ENCODE data around the gene TFDP1.
A peak's percentile ranks its signal among the peaks of the same experiment; 100 is the strongest.

Gene TFDP1

DNA sequence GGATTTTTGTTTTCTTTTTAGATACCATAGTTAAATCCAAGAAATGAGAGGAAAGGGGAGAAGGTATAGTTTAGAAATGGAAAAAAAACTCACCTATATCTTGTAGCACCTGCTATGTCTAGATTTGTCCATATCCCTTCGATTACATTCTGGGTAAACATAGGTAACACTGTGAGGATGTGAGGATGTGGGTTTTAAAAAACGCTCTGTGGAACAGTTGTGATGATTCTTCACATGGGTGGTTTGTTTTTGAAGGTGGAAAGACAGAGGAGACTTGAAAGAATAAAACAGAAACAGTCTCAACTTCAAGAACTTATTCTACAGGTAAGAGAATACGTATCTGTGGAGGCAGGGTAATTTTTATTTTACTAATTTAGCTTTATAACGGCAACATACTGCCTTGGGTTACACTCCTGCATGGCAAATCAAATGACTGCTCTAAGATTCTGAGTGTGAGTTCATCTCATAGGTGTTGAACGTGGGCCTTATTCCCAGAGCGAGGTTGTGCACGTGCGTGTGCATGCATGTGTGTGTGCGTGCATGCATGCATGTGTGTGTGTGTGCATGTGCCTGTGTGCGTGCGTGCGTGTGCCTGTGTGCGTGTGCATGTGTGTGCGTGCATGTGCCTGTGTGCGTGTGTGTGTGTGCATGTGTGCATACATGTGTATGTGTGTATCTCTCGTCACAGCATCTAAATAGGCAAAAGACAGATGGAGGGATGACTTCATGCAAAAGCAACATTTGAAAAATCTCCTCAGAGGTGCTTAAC is 49.9 kb downstream of the TFDP1 start:
- no peak for DNase-seq (ENCODE audit: low spot score)

DNA sequence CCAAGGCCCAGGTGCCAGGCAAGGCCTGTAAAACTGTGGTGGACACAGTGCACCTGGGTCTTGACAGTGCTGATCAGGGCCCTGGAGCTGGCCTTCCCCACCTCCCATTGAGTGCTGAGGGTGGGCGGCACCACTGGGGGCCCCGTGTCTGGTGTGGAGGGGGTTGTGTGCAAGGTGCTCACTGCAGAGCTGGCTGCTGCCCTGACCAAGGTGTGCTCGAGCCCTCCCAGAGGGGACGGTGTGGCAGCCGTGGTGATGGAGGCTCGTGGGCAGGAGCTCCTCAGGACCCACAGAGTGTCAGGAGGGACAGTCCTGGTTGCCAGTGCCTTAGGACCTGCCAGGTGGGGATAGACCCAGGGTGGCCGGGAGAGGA is 50.5 kb downstream of the TFDP1 start:
- no peak for DNase-seq (ENCODE audit: low spot score)

DNA sequence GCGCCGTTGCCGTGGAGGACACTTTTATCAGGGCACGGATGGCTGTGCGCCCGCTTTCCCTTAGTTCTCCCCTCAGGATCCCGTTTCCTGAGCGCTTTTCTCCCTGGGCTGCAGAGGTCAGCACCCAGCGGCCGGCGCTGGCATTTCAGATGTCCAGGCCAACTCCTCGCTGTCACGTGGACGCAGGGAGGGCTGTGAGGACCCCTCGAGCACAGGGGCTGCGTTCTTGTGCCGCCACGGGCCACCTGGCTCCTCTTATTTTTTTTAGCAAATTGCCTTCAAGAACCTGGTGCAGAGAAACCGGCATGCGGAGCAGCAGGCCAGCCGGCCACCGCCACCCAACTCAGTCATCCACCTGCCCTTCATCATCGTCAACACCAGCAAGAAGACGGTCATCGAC is 51.2 kb downstream of the TFDP1 start:
- no peak for DNase-seq (ENCODE audit: low spot score)

DNA sequence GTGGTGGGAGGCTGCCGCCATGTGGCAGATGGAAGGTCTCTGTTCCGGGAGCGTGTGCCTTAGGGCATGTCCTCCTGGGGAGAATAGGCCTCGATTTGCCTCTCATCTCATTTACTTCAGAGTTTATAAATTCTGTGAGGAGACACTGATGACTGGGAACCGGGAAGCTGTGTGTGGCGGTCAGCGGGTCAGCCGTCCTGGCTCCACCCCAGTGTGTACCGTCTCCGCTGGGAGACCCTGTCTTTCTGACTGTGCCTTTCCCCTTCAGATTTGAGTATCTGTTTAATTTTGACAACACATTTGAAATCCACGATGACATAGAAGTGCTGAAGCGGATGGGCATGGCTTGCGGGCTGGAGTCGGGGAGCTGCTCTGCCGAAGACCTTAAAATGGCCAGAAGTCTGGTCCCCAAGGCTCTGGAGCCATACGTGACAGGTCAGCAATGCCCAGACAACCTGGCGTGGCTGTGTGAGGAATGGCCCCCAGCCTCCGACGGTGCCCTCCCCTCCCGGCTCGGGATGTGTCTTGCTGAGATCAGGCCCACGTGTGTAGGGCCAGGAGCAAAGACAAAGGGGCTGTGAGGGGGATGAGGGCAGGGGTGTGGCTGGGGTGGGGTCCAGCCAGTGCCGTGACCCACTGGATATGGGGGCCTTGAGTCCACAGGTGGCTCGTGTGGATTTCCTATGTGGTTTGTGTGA is 51.9 kb downstream of the TFDP1 start:
- no peak for DNase-seq (ENCODE audit: low spot score)

DNA sequence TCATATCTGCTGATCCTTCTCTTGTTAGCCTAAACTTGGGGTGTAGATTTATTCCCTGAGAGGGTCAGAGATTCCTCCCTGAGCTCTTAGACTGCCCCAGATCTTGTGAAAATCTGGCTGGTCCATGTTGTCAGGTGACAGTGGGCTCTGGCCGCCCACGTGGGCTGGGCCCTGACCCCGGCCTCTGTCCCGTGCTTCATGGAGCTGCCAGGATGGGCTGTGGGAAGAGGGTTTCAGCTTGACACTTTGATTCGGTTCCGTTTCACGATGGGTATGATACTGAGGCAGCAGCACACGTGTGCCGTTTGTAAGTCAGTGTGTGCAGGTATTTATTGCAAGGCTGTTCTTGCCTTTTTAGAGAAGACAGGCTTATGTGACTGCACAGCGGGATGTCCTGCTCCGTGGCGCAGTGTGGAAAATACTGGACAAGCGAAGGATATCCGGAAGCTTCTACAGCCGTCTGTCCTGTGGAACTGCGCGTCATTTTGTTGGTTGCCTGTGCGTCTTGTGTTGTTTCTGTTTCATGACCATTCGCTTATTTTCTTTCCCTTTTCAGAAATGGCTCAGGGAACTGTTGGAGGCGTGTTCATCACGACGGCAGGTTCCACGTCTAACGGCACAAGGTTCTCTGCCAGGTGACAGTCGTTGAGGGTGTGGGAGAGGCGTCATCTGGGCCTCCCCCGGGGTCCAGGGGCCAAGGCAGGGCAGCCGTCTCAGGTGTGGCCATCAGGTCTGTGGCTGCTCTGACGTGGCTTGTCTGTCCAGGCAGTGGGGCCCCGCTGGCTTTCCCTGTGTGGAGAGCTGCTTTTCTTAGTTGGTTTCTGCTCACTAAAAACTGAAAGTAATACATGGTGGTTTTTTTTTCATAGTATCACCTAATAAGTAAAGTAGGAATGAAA is 53.0 kb downstream of the TFDP1 start:
- DNase-seq (ENCODE audit: low spot score), result no peak

DNA sequence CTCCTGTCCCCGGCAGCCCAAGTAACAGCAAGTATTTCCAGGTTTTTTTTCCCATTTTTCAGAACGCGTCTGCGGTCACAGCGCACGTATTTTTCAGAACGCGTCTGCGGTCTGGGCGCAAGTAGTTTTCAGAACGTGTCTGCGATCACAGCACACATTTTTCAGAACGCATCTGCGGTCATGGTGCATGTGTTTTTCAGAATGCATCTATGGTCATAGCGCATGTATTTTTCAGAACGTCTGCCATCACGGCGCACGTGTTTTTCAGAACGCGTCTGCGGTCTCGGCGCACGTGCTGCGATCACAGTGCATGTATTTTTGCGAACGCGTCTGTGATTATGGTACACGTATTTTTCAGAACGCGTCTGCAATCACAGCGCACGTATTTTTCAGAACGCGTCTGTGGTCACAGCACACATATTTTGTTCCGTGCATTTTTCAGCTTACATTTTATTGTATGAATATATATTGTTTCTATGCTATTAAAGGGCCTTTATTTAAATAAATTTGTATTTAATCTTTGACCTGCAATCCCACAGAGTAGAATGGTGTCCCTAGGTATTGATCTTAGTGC is 53.7 kb downstream of the TFDP1 start:
- no peak for DNase-seq (ENCODE audit: low spot score)

DNA sequence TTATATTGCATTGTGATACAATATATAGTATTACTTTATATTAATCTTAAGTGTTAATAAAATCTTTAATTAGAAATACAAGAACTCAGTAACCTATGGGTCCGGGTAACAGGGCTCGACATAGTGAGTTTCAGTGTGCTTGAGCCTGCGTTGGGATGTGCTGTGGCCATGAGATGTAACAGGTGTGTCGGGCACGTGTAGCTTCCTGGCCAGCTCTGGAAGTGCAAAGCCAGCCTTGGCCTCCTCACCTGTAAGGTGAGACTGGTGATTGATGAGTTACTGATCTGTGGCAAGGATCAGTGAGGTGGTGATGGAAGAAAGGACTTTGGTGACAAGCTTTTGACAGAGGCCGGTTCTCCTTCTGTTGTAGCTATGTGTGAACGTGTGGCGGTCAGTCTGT is 54.3 kb downstream of the TFDP1 start:
- DNase-seq (ENCODE audit: low spot score), result no peak

DNA sequence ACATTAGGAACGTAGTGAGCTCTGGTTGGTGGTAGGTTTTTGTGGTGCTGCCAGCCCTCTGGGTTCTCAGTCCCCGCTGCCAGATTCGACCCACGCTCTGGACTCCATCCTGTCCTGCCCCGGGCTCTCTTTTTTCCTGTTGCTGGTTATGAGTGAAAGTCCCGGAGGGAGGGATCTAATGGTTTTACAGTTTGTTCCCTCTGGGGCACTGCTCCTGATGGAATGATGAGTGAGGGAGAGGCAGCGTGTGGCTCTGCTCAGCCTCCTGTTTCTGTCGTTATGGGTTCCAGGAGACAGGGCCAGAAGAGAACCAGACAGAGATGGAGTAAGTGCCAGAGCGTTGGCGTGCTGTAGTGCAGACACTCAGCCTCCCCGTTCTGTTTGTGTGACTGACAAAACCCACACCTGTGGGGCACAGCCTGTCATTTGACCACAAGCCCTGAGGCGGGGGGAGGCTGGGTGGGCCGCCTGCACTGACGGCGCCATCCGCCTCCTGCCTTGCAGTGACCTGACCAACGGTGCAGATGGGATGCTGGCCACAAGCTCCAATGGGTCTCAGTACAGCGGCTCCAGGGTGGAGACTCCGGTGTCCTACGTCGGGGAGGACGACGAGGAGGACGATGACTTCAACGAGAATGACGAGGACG is 55.2 kb downstream of the TFDP1 start:
- no peak for DNase-seq (ENCODE audit: low spot score)

DNA sequence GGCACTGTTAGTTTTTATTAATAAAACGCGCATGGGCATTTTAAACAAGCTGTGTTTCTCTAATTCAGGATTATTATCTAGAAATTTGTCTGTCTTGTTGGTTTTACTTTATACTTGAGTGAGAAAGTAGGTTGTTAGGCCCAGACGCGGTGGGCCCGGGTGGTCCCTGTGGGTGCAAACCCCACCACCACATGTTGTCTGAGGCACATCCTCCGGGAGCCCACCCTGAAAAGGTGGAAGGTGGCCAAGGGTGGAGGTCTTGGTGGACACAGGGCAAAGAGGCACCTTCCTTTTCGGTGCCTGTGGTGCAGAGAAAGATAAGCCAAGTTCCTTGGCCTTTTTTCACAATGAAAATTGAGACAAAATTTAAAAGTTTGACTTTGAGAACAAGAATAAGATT is 56.9 kb downstream of the TFDP1 start:
- DNase-seq (ENCODE audit: low spot score), result no peak

DNA sequence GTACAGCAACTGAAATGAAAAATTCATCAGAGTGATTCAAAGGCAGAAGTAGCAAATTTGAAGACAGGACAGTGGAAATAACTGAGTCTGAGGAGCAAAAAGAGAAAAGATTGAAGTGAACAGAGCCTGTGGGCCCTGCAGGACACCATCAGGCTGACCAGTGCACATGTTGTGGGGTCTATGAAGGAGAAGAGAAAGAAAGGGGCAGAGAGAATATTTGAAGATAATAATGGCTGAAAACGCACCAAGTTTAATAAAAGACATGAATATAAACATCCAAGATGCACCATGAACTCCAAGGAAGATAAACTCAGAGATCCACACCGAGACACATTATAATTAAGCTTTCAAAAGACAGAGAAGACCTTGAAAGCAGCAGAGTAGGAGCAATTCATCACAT is 58.0 kb downstream of the TFDP1 start:
- DNase-seq (ENCODE audit: low spot score), result no peak

DNA sequence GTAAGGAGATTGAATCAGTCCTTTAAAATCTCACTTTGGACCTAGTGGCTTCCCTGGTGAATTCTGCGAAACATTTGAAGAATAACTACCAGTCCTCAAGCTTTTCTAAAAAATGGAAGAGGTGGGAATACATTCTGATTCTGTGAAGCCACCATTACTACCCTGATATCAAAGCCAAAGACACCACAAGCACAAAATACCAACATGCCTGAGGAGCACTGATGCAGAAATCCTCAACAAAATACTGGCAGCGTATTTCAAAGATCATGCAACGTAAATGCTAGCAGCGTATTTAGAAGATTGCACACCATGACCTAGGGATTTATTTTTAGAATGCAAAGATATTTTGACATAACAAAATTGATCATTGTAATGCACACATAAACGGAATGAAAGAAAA is 59.0 kb downstream of the TFDP1 start:
- peak; percentile 77 for DNase-seq (ENCODE audit: low spot score)

DNA sequence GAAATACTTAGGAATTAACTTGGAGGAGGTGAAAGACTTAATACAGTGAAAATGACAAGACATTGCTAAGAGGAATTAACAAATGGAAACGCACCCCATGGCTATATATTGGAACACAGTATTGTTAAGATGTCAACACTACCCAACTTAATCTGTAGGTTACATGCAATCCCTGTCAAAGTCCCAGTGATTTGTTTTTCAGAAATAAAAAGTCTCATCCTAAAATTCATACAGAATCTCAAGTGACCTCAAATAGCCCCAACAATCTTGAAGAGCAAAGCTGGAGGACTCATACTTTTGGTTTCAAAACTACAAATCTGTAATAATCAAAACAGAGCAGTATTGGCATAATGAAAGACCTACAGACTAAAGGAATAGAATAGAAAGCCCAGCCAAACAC is 60.2 kb downstream of the TFDP1 start:
- no peak for DNase-seq (ENCODE audit: low spot score)

DNA sequence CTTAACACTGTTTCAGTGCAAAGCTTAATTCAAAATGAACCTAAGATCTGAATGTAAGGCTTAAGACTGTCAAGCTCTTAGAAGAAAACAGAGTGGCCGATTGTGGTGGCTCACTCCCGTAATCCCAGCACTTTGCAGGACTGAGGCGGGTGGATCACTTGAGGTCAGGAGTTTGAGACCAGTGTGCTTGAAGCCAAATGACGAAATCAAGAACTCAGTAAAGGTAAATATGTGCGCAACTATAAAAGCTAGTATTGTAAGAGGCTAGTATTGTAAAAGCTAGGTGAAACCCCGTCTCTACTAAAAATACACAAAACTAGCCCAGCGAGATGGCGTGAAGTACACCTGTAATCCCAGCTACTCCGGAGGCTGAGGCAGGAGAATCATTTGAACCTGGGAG is 60.8 kb downstream of the TFDP1 start:
- DNase-seq (ENCODE audit: low spot score), result no peak

DNA sequence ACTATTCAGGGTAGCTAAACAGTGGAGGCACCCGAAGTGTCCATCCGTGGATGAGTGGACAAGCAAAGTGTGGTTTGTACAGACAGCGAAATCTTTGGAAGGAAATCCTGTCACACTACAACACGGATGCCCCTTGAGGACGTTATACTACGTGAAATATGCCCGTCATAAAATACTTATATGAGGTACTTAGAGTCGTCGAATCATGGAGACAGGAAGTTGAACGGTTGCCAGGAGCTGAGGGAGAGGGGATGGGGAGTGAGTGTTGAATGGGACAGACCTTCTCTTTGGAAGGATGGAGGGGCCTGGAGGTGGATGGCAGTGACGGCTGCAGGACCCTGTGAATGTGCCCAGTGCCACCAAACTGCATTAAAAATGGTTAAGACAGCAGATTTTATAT is 61.8 kb downstream of the TFDP1 start:
- DNase-seq (ENCODE audit: low spot score), result no peak

DNA sequence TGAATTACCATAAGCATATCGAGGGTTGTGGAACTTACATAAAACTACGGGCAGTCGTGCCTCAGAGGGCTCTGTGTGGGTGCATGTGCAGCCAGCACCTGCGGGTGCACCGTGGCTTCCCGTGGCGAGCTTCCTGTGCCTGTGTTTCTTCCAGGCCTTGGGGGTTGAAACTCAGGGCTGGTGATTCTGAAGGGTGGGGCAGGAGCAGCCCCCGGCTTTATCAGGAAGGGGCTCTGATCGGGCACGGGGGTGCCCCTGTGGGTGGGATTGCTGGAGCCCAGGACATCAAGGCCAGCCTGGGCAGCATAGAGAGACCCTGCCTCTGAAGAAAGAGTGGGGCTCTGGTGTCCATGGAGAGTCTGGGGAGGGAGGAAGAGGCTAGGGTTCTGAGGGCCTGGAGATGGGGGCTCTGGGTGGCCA is 62.4 kb downstream of the TFDP1 start:
- DNase-seq (ENCODE audit: low spot score), result no peak

DNA sequence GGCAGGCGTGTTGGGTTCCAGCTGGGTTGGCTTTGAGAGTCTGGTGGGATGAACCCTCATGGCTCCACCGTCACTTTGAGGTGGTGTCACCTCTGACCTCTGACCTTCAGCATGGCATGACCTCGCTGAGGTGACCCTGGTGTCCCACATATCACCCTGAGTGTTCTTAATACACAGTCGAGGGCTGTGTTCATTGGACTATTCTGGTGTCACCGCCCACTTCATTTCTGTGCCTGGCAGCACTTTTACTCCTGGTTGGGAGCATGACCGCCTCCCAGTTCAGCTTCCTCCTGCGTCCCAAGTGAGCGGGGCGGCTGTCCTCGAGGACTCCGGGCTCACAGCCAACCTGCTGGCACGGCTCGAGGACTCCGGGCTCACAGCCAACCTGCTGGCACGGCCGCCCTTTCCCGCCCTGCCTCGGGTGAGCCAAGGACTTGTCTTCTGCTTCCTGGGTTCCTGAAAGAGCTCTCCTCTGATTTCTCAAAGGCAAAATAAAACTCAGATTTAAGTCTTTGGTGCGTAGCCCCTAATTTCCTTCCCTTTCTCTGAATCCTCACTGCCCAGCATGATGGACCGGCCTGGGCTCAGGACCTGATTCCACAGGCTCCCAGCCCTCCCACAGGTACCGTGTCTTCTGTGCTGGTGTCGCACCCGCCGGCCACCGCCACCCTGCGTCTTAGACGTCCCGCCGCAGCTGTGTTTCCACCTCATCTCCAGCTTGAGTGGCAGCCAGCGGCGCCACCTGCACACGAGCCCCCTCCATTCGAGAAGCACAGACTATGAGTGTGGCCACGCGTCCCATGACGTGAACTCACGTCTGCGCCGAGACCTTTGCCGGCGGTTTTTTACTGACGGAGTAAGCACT is 63.0 kb downstream of the TFDP1 start:
- DNase-seq (ENCODE audit: low spot score), result peak; percentile 87

DNA sequence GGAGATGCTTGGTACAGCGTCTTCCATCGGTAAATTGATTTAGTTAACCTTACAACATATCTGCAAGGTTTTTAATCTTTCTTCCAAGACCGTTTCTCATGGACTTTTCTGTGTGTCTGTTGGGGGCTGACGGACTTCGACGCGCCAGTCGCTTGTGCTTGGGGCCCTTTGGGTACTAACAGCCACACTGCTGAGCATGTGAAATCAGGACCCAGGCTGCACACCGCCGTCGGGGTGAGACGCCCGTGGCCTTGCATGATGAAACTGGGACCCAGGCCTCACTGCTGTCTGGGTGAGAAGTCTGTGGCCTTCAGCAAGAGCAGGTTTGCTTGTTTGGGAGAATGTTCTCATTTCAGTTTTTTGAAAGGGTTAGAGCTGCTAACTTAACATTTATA is 63.7 kb downstream of the TFDP1 start:
- no peak for DNase-seq (ENCODE audit: low spot score)

DNA sequence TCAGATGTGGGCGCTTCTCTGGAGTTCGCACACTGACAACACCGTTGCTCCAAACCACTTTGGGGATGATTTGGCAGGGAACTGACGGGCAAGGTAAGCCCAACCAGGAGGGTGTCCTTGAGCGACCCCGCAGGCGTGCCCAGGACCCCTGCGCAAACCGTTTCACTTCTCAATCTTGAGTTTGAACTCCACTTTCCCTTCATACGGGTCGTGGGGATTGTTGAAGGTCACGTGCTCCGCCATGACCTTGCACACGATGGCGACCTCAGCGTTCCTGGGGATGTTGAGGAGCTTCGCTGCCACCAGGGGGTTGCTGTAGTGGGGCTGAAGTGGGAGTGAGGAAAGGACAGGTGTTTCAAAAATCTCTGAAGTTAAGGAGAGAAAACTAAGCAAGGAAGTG is 64.7 kb downstream of the TFDP1 start:
- DNase-seq (ENCODE audit: low spot score), result no peak

DNA sequence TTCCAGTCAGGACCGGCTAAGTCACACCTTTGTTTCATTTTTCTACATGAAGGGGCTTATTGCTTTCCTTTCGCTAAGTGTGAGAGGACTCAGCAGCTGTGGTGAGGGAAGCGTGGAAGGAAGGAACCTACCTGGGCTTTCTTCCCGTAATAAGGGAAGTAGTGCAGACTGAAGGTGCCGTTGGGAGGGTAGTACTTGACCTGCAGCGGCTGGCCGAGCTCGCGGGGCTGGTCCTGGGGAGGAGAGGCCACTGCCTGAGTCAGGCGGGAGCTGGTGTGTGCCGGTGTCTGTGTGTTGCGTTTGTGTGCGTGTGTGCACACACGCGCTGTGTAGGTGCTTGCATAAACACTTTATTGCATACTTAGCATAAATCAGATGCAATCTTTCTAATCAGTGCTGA is 65.7 kb downstream of the TFDP1 start:
- peak; percentile 20 for DNase-seq (ENCODE audit: low spot score)

DNA sequence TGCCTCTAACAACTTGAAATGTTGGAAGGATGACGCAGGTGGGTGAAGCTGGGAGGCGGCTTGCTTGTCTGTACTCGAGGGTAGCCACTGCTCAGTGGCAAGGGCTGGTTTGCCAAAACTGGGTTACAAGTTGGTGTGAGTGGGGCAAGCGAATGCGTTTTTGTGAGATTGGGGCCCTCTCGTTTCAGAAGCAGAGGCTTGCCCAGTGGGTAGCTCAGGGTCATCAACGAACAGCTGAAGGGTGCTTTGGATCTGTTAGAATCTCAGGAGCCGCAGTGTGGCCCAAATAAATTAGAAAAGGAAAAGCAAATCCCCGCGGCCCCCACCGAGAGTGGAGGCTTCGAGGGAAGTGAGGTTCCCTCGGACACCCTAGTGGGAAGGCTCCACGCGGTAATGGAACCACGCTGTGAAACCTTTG is 66.2 kb downstream of the TFDP1 start:
- DNase-seq (ENCODE audit: low spot score), result no peak
